ENCODE data around the gene VSIG2.

Gene VSIG2

DNA sequence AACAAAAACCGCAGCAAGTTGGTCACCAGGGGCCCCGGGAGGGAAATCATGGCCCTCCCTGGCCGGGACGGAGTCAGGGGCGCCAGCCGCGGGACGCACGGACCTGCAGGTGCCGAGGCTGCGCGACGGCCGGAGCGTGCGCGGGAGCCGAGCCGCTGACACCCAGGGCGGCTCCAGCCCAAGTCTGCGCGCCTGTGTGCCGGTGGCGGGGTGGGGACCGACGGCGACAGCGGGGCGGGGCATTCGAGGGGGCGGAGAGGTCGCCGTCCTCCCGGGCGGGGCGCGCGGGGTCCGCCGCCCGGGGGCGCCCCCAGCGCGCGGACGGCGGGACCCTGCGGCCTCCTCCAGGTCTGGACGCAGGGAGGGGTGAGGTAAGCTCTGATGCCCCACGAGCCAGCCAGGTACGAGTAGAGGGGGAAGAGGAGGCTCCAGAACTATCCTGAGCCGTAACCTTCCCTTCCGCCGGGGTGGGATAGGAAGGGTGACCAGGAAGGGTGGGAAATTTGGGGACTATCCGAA, 10.1 kb upstream of the VSIG2 start, which contains the start of gene ESAM:
Gene ESAM, minus strand, starts transcription at position 186 of the 519 bp plus-strand sequence. Its CDS starts 136 bp downstream, at position 50.
- no peak within 1 kb of the TSS for H3K9ac ChIP-seq (ENCODE audit: low read length)
- H3K27ac ChIP-seq (ENCODE audit: low read depth, low read length) = no peak within 1 kb of the TSS
- H3K4me3 ChIP-seq (ENCODE audit: low read depth in 1 of 2, low read length in 2 of 2) = peak within 1 kb of the TSS; percentile 29 to 65
- H3K36me3 ChIP-seq (ENCODE audit: insufficient read depth, low read length) = no peaks in the 10 kb centered on the region
- H3K4me1 ChIP-seq (ENCODE audit: insufficient read depth, low read length) = peaks cover 35% of the 10 kb centered on the region
- H3K27me3 ChIP-seq (ENCODE audit: control insufficient read depth in 1 of 2, insufficient read depth in 2 of 2, low read length in 2 of 2) = peaks cover 53 to 58% of the 10 kb centered on the region in 2 donors
- no peaks in the 10 kb centered on the region for H3K9me3 ChIP-seq (ENCODE audit: low read length)

DNA sequence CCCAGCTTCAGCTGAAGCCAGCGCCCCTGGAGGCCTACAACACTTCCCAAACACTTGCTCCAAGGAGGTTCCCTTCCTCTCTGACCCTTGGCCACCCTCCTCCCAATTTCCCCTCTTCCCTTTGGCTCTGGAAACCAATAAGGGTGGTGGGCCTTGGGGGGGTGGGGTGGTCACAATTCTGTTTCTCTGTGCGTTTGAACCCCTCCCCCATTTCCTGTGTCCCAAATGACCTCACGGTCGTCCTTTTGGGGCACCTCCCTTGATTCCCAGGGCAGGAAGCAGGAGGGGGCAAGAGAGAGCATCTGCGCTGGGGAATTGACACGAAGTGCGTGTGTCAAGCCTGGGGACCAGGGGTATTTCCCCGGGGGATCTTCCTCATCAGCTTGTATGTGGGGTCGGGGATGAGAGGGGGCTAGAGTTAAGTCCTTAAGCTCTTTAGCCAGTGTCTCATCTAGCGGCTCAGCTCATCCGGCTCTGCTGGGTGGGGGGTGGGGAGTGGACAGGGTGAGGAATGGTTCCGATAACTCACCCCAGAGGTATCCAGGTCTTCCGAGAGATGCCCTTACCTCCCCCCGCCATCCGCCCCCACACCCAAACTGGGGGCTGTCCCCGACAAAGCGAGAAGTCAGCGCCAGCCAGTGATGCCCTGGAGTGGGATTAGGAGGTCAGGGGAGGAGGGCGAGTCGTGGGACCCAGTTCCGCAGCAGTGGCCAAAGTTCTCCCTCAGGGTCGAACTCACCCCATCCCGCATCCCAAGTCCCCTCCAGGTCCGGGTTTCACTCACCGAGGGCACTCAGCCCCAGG, 9.4 kb upstream of the VSIG2 start:
- H3K27ac ChIP-seq (ENCODE audit: low read depth, low read length) = no peak overlapping the region
- no peak overlapping the region for H3K9ac ChIP-seq (ENCODE audit: low read length)
- H3K4me1 ChIP-seq (ENCODE audit: insufficient read depth, low read length) = peaks cover 35% of the 10 kb centered on the region
- no peaks in the 10 kb centered on the region for H3K36me3 ChIP-seq (ENCODE audit: insufficient read depth, low read length)
- peaks cover 56 to 64% of the 10 kb centered on the region in 2 donors for H3K27me3 ChIP-seq (ENCODE audit: control insufficient read depth in 1 of 2, insufficient read depth in 2 of 2, low read length in 2 of 2)
- H3K4me3 ChIP-seq (ENCODE audit: low read depth in 1 of 2, low read length in 2 of 2) = no peak overlapping the region
- no peaks in the 10 kb centered on the region for H3K9me3 ChIP-seq (ENCODE audit: low read length)

DNA sequence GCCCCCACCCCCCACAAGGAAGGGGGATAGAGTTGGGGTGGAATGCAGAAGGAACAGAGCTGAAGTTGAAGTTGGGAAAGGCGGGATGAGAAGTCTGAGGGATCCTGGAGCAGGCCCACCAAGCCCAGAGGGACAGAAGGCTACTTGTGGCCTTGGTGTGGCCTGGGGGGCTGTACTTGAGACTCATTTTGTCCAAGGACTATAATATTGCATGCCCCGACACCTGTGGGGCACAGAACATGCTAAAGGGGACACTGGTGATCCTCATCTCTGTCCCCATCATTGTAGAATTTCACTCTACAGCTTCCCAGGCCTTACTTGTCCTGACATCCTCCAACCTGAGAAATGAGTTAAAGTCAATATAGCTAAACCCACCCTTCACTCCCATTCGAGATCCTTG, 8.8 kb upstream of the VSIG2 start:
- no peaks in the 10 kb centered on the region for H3K9me3 ChIP-seq (ENCODE audit: low read length)
- H3K4me3 ChIP-seq (ENCODE audit: low read depth in 1 of 2, low read length in 2 of 2) = peak overlapping the region in 1 of 2 donors; percentile 13
- peaks cover 59 to 70% of the 10 kb centered on the region in 2 donors for H3K27me3 ChIP-seq (ENCODE audit: control insufficient read depth in 1 of 2, insufficient read depth in 2 of 2, low read length in 2 of 2)
- H3K9ac ChIP-seq (ENCODE audit: low read length) = no peak overlapping the region
- H3K27ac ChIP-seq (ENCODE audit: low read depth, low read length) = no peak overlapping the region
- no peaks in the 10 kb centered on the region for H3K36me3 ChIP-seq (ENCODE audit: insufficient read depth, low read length)
- H3K4me1 ChIP-seq (ENCODE audit: insufficient read depth, low read length) = peaks cover 35% of the 10 kb centered on the region

- Histone ChIP-seq H3K9ac (ENCODE audit: low read length) (no peak overlapping the region), H3K4me3 (ENCODE audit: low read depth in 1 of 2, low read length in 2 of 2) (peak overlapping the region in 1 of 2 donors; percentile 13), H3K36me3 (ENCODE audit: insufficient read depth, low read length) (no peaks in the 10 kb centered on the region), H3K9me3 (ENCODE audit: low read length) (no peaks in the 10 kb centered on the region), H3K27ac (ENCODE audit: low read depth, low read length) (no peak overlapping the region), H3K27me3 (ENCODE audit: control insufficient read depth in 1 of 2, insufficient read depth in 2 of 2, low read length in 2 of 2) (peaks cover 59 to 70% of the 10 kb centered on the region in 2 donors), H3K4me1 (ENCODE audit: insufficient read depth, low read length) (peaks cover 35% of the 10 kb centered on the region)
These were observed 8.2 kb upstream of the VSIG2 start for GRCh38 chr11:124760205-124760652.

GRCh38 chr11:124759266-124760204, 7.5 kb upstream of the VSIG2 start:
- Histone ChIP-seq H3K27ac (ENCODE audit: low read depth, low read length) (peak overlapping the region; percentile 23), H3K27me3 (ENCODE audit: control insufficient read depth in 1 of 2, insufficient read depth in 2 of 2, low read length in 2 of 2) (peaks cover 59 to 70% of the 10 kb centered on the region in 2 donors), H3K4me1 (ENCODE audit: insufficient read depth, low read length) (peaks cover 35% of the 10 kb centered on the region), H3K9ac (ENCODE audit: low read length) (no peak overlapping the region), H3K36me3 (ENCODE audit: insufficient read depth, low read length) (no peaks in the 10 kb centered on the region), H3K9me3 (ENCODE audit: low read length) (no peaks in the 10 kb centered on the region), H3K4me3 (ENCODE audit: low read depth in 1 of 2, low read length in 2 of 2) (peak overlapping the region in 1 of 2 donors; percentile 13)

DNA sequence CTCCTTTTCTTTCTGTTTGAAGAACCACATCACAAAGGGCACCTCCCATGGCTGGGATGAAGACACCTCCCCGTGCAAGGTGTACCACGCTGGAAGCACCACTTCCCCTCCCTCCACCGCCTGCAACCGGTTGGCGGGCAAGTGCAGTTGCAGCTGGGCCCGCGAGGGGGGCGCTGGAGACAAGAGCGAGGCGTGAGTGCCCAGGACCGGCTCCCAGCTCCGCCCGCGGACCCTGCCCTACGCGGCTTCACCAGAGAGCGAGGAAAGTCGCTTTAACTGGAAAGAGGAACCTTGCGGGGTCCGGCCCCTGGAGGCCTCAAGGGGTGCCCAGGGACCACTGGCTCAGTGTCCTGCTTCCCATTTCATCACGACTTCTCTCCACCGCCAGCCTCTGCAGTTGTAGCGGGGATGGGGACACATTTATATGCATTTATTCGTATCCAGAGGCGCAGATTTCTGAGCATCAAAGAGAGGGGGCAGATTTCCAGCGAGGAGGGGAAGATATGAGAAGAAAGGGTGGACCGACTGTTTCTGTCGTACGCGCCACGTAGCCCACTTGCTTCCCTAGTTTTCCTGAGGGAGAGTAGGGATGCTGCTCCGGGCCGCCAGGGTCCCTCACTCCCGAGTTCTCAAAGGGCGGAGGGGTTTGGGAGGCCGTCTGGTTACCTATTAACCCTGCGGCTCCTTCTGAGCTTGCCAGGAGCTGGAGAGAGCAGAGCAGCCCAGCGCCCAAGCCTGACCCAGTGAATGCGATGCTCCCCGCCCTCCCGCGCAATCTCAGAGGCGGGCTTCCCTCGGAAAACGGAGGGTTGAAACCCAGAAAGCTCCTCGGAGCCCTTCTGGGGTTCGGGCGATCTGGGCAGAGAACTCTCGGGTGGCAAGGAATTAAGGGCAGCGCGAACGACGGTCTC, 6.6 kb upstream of the VSIG2 start:
- Histone ChIP-seq H3K9me3 (ENCODE audit: low read length) (no peaks in the 10 kb centered on the region), H3K36me3 (ENCODE audit: insufficient read depth, low read length) (no peaks in the 10 kb centered on the region), H3K9ac (ENCODE audit: low read length) (no peak overlapping the region), H3K27me3 (ENCODE audit: control insufficient read depth in 1 of 2, insufficient read depth in 2 of 2, low read length in 2 of 2) (peaks cover 59 to 70% of the 10 kb centered on the region in 2 donors), H3K4me3 (ENCODE audit: low read depth in 1 of 2, low read length in 2 of 2) (peak overlapping the region in 1 of 2 donors; percentile 32), H3K27ac (ENCODE audit: low read depth, low read length) (no peak overlapping the region), H3K4me1 (ENCODE audit: insufficient read depth, low read length) (peaks cover 35% of the 10 kb centered on the region)

- Histone ChIP-seq H3K27ac (ENCODE audit: low read depth, low read length) (no peak overlapping the region), H3K36me3 (ENCODE audit: insufficient read depth, low read length) (no peaks in the 10 kb centered on the region), H3K27me3 (ENCODE audit: control insufficient read depth in 1 of 2, insufficient read depth in 2 of 2, low read length in 2 of 2) (peaks cover 52 to 65% of the 10 kb centered on the region in 2 donors), H3K4me3 (ENCODE audit: low read depth in 1 of 2, low read length in 2 of 2) (no peak overlapping the region), H3K9me3 (ENCODE audit: low read length) (no peaks in the 10 kb centered on the region), H3K4me1 (ENCODE audit: insufficient read depth, low read length) (peaks cover 28% of the 10 kb centered on the region), H3K9ac (ENCODE audit: low read length) (no peak overlapping the region)
These were observed 5.3 kb upstream of the VSIG2 start for GRCh38 chr11:124757320-124757719.

GRCh38 chr11:124756753-124757227, 4.7 kb upstream of the VSIG2 start:
- Histone ChIP-seq H3K27me3 (ENCODE audit: control insufficient read depth in 1 of 2, insufficient read depth in 2 of 2, low read length in 2 of 2) (peaks cover 50 to 66% of the 10 kb centered on the region in 2 donors), H3K4me1 (ENCODE audit: insufficient read depth, low read length) (peaks cover 23% of the 10 kb centered on the region), H3K36me3 (ENCODE audit: insufficient read depth, low read length) (no peaks in the 10 kb centered on the region), H3K9ac (ENCODE audit: low read length) (no peak overlapping the region), H3K9me3 (ENCODE audit: low read length) (no peaks in the 10 kb centered on the region), H3K4me3 (ENCODE audit: low read depth in 1 of 2, low read length in 2 of 2) (no peak overlapping the region), H3K27ac (ENCODE audit: low read depth, low read length) (no peak overlapping the region)

- no peaks in the 10 kb centered on the region for H3K9me3 ChIP-seq (ENCODE audit: low read length)
- H3K4me3 ChIP-seq (ENCODE audit: low read depth in 1 of 2, low read length in 2 of 2) = no peak overlapping the region
- H3K9ac ChIP-seq (ENCODE audit: low read length) = no peak overlapping the region
- no peaks in the 10 kb centered on the region for H3K36me3 ChIP-seq (ENCODE audit: insufficient read depth, low read length)
- H3K27me3 ChIP-seq (ENCODE audit: control insufficient read depth in 1 of 2, insufficient read depth in 2 of 2, low read length in 2 of 2) = peaks cover 47 to 66% of the 10 kb centered on the region in 2 donors
- peaks cover 19% of the 10 kb centered on the region for H3K4me1 ChIP-seq (ENCODE audit: insufficient read depth, low read length)
- no peak overlapping the region for H3K27ac ChIP-seq (ENCODE audit: low read depth, low read length)
These were observed 4.1 kb upstream of the VSIG2 start for GRCh38 chr11:124756033-124756752.

- Histone ChIP-seq H3K9me3 (ENCODE audit: low read length) (no peaks in the 10 kb centered on the region), H3K36me3 (ENCODE audit: insufficient read depth, low read length) (no peaks in the 10 kb centered on the region), H3K4me3 (ENCODE audit: low read depth in 1 of 2, low read length in 2 of 2) (no peak overlapping the region), H3K4me1 (ENCODE audit: insufficient read depth, low read length) (peaks cover 12% of the 10 kb centered on the region), H3K27ac (ENCODE audit: low read depth, low read length) (no peak overlapping the region), H3K27me3 (ENCODE audit: control insufficient read depth in 1 of 2, insufficient read depth in 2 of 2, low read length in 2 of 2) (peaks cover 38 to 54% of the 10 kb centered on the region in 2 donors), H3K9ac (ENCODE audit: low read length) (no peak overlapping the region)
These were observed 2.7 kb upstream of the VSIG2 start for GRCh38 chr11:124754710-124755109.
